GM12878 (cell line): ENCODE data around the gene RTP5.
"Not testable (repeated sequence)": the region's sequence is repeated elsewhere in the genome, so short reads cannot be mapped to it uniquely, and the experiment has no call there.

ENCODE experiments used
- CTCF ChIP-seq, 3 experiments: IDR thresholded peaks in 2 of 3; conservative IDR thresholded peaks in 1 of 3; 2 replicates each; pipeline ENCODE4 v1.5.1; 2011; ENCODE audit warnings: low read depth in 3 of 3, low read length in 3 of 3, mild to moderate bottlenecking in 3 of 3, control low read depth in 2 of 3, moderate library complexity in 2 of 3, inconsistent platforms in 1 of 3, mixed read lengths in 1 of 3; ENCODE audit not compliant: control insufficient read depth in 2 of 3, insufficient read depth in 1 of 3; ENCODE audit errors: extremely low read depth in 1 of 3
- ESRRA ChIP-seq: IDR thresholded peaks from 2 replicates; pipeline ENCODE4 v1.6.1; 2012; ENCODE audit warnings: mild to moderate bottlenecking, low read length, improper control_type of control experiment
- ETV6 ChIP-seq, 2 experiments: fragments of 450-650 bp in 1 of 2; IDR thresholded peaks in 1 of 2; conservative IDR thresholded peaks in 1 of 2; 2 replicates each; pipeline ENCODE4 v1.6.1; 2014; ENCODE audit warnings: antibody characterized with exemption in 1 of 2, borderline replicate concordance in 1 of 2, low read depth in 1 of 2, mild to moderate bottlenecking in 1 of 2, moderate library complexity in 1 of 2
- JUND ChIP-seq: IDR thresholded peaks from 2 replicates; pipeline ENCODE4 v1.6.1; 2012; ENCODE audit warnings: low read depth, mild to moderate bottlenecking, low read length, improper control_type of control experiment, moderate library complexity
- MYC ChIP-seq: IDR thresholded peaks from 2 replicates; pipeline ENCODE4 v1.6.1; 2011; ENCODE audit warnings: mild to moderate bottlenecking, low read length, moderate library complexity, inconsistent platforms; ENCODE audit not compliant: insufficient read depth, insufficient replicate concordance, insufficient read length, severe bottlenecking
- PKNOX1 ChIP-seq: fragments of 450-650 bp; IDR thresholded peaks from 2 replicates; pipeline ENCODE4 v1.6.1; 2016; ENCODE audit warnings: mild to moderate bottlenecking
- POLR2AphosphoS5 ChIP-seq: IDR thresholded peaks from 2 replicates; pipeline ENCODE4 v1.6.1; 2011; ENCODE audit warnings: mild to moderate bottlenecking, low read length, inconsistent platforms
- SMC3 ChIP-seq: IDR thresholded peaks from 2 replicates; pipeline ENCODE4 v1.6.1; 2011; ENCODE audit warnings: low read length, improper control_type of control experiment, borderline replicate concordance

GRCh38 chr2:241922816-241923601 lies 53.5 kb downstream of the RTP5 start:
- TF ChIP-seq POLR2AphosphoS5; MYC; JUND; PKNOX1; CTCF (IDR thresholded peaks at IDR 0.05 in 2 of 3, conservative IDR thresholded peaks at IDR 0.05 in 1 of 3; ENCODE audit: control insufficient read depth in 2 of 3, extremely low read depth in 1 of 3, insufficient read depth in 1 of 3, low read depth in 3 of 3, low read length in 3 of 3); SMC3; ETV6 (conservative IDR thresholded peaks at IDR 0.05 in 1 of 2, IDR thresholded peaks at IDR 0.05 in 1 of 2; ENCODE audit: borderline replicate concordance in 1 of 2, low read depth in 1 of 2); ESRRA: not testable (repeated sequence)
